Activated CD4-positive, alpha-beta memory T cell treated with anti-CD3 and anti-CD28 coated beads for 36 hours (primary cell): ENCODE results near the gene SLC25A18. TPM values are rescaled to one million over a fixed set of nuclear protein-coding genes. Genes with fewer than 3 reads are reported as not detected.
"Not testable (repeated sequence)": the region's sequence is repeated elsewhere in the genome, so short reads cannot be mapped to it uniquely, and the experiment has no call there.

Experiments
- CTCF ChIA-PET: fragments of 350-600 bp; sonication (Branson Sonifier 250); formaldehyde crosslinking; loops from one replicate; lab custom pipeline; 2021; ENCODE audit warnings: antibody characterized with exemption, inconsistent platforms; lab: Charles Lee
- POLR2A ChIA-PET: fragments of 350-600 bp; sonication (Branson Sonifier 250); formaldehyde crosslinking; loops from one replicate; lab custom pipeline; 2021; ENCODE audit warnings: antibody characterized with exemption; lab: Charles Lee
- DNase-seq: peaks from one replicate; pipeline ENCODE4 v3.0.0-alpha.2; 2020
- H3K27ac Mint-ChIP-seq: one replicate; pipeline ENCODE4 v1.8.0; 2021; ENCODE audit warnings: mixed read lengths
- H3K27me3 Mint-ChIP-seq: one replicate; pipeline ENCODE4 v1.8.0; 2021; ENCODE audit warnings: mixed read lengths
- H3K36me3 Mint-ChIP-seq: one replicate; pipeline ENCODE4 v1.8.0; 2021; ENCODE audit warnings: mixed read lengths
- H3K4me1 Mint-ChIP-seq: one replicate; pipeline ENCODE4 v1.8.0; 2021; ENCODE audit warnings: low read depth, mixed read lengths
- H3K4me3 Mint-ChIP-seq: one replicate; pipeline ENCODE4 v1.8.0; 2021; ENCODE audit warnings: mild to moderate bottlenecking, mixed read lengths
- H3K9me3 Mint-ChIP-seq: one replicate; pipeline ENCODE4 v1.8.0; 2021; ENCODE audit warnings: mixed read lengths
- intact Hi-C: fragments of 100-400 bp; cut with micrococcal nuclease; formaldehyde crosslinking; loops from one replicate; pipeline ENCODE4 v1.15.1; 2023
- total RNA-seq, 2 experiments: library from RNA; stranded (reverse); gene quantifications; one replicate each; pipeline ENCODE4 v1.2.3, GENCODE V29; 2021

The SLC25A18 gene
- total RNA-seq, 2 experiments from 2014 or later: not detected

DNA sequence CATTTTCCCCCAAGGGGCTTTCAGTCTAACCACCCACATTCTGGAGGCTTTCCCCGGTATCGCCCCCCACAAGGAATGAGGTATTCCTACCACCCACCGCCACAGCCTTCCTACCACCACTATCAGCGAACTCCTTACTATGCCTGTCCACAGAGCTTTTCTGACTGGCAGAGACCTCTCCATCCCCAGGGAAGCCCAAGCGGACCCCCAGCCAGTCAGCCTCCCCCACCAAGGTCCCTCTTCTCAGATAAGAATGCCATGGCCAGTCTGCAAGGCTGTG is 14.6 kb upstream of the SLC25A18 start:
- Mint-ChIP-seq H3K27ac (no peak overlapping the region), H3K4me1 (no peaks in the 10 kb centered on the region), H3K9me3 (no peaks in the 10 kb centered on the region), H3K4me3 (no peak overlapping the region), H3K36me3 (no peaks in the 10 kb centered on the region), H3K27me3 (peaks cover 2% of the 10 kb centered on the region)
- POLR2A ChIA-PET: no interaction called here
- CTCF ChIA-PET: no interaction called here
- DNase-seq: no peak
- intact Hi-C loops: no loop called here

DNA sequence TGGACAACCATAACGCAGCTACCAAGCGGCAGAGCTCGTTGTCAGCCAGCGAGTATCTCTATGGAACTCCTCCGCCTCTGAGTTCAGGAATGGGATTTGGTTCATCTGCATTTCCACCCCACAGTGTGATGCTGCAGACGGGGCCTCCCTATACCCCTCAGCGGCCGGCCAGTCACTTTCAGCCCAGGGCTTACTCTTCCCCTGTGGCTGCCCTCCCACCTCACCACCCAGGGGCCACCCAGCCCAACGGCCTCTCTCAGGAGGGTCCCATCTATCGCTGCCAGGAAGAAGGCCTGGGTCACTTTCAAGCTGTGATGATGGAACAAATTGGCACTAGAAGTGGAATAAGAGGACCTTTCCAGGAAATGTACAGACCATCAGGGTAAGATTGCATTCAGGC is 14.1 kb upstream of the SLC25A18 start:
- intact Hi-C loops: no loop called here
- Mint-ChIP-seq H3K4me1 (no peaks in the 10 kb centered on the region), H3K27me3 (peaks cover 2% of the 10 kb centered on the region), H3K36me3 (no peaks in the 10 kb centered on the region), H3K9me3 (no peaks in the 10 kb centered on the region), H3K27ac (no peak overlapping the region), H3K4me3 (no peak overlapping the region)
- DNase-seq: no peak
- ChIA-PET CTCF (no interaction called here), POLR2A (no interaction called here)

DNA sequence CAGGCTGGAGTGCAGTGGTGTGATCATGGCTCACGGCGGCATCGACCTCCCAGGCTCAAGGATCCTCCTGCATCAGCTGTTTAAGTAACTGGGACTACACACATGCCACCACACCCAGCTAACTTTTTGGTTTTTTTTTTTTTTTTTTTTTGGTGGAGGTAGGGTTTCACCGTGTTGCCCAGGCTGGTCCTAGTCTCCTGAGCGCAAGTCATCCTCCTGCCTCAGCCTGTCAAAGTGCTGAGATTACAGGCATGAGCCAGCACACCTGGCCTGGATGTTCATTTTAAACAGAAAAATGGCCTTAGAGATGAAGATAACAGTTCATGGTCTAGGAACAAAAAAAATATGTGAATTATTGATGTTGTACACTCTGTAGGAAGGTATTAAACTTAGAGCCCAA is 13.6 kb upstream of the SLC25A18 start:
- Mint-ChIP-seq H3K27ac (no peak overlapping the region), H3K4me1 (no peaks in the 10 kb centered on the region), H3K4me3 (no peak overlapping the region), H3K36me3 (no peaks in the 10 kb centered on the region), H3K9me3 (no peaks in the 10 kb centered on the region), H3K27me3 (peaks cover 2% of the 10 kb centered on the region)
- intact Hi-C loops: no loop called here
- DNase-seq: no peak
- POLR2A ChIA-PET: no interaction called here
- CTCF ChIA-PET: no interaction called here

DNA sequence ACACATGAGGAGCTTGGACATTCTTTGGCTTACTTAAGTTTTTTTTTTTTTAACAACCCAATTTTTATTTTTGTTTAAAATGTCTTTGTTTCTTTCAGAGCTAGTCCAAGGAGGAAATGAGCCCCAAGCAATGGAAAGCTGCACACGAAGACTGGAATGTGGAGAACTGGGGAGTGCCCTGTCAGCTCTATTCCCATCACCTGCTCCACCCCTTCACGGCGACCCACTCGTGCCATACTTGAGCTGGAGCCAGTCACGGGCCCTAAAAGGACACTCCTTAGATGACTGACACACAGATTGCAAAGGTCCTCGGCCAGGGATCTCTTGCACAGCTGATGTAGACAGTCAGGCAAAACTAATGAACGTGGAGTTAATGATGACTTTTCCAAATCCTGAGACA is 10.6 kb upstream of the SLC25A18 start:
- no peak overlapping the region for H3K27ac Mint-ChIP-seq
- H3K36me3 Mint-ChIP-seq: no peaks in the 10 kb centered on the region
- POLR2A ChIA-PET: interaction anchor here (0.6 kb wide), 1 partner anchor 209 kb away, joined by 5 read pairs; no protein-coding TSS in a partner anchor
- no peak overlapping the region for H3K4me3 Mint-ChIP-seq
- no peaks in the 10 kb centered on the region for H3K9me3 Mint-ChIP-seq
- H3K4me1 Mint-ChIP-seq: no peaks in the 10 kb centered on the region
- intact Hi-C loops: no loop called here
- no peaks in the 10 kb centered on the region for H3K27me3 Mint-ChIP-seq
- CTCF ChIA-PET: interaction anchor here (1.0 kb wide), 1 partner anchor 51 kb away, joined by 3 read pairs; no protein-coding TSS in a partner anchor
- DNase-seq: no peak

DNA sequence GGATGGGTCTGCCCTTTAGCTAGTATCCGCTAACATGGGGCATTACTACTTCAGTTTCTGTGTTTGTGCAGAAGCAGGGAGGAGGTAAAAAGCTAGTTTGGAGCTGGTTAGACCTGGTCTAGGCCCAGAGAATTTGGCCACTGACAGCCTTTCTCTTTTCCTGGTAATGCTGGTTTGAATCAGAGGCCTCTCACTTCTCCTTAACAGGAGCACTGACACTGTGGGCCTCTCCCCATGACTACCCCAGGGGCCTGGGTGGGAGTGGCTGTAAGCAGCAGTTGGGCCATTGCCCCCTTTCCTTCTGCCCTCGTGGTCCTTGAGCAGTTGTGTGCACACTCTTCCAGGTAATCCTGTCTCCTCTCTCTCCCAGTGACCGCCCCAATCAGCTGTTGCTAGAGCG is 8.5 kb upstream of the SLC25A18 start:
- POLR2A ChIA-PET: no interaction called here
- intact Hi-C loops: no loop called here
- no peaks in the 10 kb centered on the region for H3K4me1 Mint-ChIP-seq
- H3K27me3 Mint-ChIP-seq: peaks cover 2% of the 10 kb centered on the region
- H3K4me3 Mint-ChIP-seq: no peak overlapping the region
- CTCF ChIA-PET: interaction anchor here (1.0 kb wide), 1 partner anchor 522 kb away, joined by 3 read pairs; no protein-coding TSS in a partner anchor
- DNase-seq: no peak
- no peak overlapping the region for H3K27ac Mint-ChIP-seq
- no peaks in the 10 kb centered on the region for H3K36me3 Mint-ChIP-seq
- no peaks in the 10 kb centered on the region for H3K9me3 Mint-ChIP-seq

DNA sequence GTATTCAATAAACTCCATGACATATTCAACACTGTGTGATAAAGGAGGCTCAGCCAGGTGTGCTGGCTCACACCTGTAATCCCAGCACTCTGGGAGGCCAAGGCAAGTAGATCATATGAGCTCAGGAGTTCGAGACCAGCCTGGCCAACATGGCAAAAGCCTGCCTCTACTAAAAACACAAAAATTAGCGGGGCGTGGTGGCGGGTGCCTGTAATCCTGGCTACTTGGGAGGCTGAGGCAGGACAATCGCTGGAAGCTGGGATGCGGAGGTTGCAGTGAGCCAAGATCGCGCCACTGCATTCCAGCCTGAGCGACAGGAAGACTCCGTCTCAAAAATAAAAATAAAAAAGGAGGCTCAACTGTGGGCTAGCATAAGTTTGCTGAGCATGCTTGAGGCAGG is 4.1 kb upstream of the SLC25A18 start:
- no peaks in the 10 kb centered on the region for H3K9me3 Mint-ChIP-seq
- CTCF ChIA-PET: interaction anchor here (0.9 to 1.6 kb wide), 3 partner anchors 183 to 517 kb away, joined by 3 to 4 read pairs (median 4); no protein-coding TSS in a partner anchor
- peaks cover 2% of the 10 kb centered on the region for H3K27me3 Mint-ChIP-seq
- no peak overlapping the region for H3K27ac Mint-ChIP-seq
- intact Hi-C loops: no loop called here
- no peak overlapping the region for H3K4me3 Mint-ChIP-seq
- DNase-seq: no peak
- no peaks in the 10 kb centered on the region for H3K4me1 Mint-ChIP-seq
- no peaks in the 10 kb centered on the region for H3K36me3 Mint-ChIP-seq
- POLR2A ChIA-PET: no interaction called here

DNA sequence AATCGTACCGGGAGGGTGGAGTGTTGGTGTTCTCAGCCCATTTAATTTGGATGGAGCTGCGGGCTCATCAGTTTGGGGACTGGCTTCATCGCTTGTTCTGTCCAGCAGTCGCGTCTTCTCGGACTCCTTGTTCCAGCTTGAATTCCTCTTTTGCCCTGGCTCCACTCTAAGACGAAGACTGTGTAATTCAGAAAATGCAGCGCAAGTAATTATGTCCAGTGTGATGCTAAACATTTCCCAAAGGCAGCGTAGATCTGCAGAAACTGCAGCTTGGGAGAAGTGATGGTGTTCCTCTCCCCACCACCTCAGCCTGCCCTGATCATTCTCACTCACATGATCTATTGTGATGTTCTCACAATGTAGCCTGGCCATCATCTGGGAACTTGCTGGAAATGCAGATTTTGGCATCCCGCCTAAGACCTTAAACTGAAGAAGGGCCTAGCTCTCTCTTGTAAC is 666 bp downstream of the SLC25A18 start:
- no peak overlapping the region for H3K4me3 Mint-ChIP-seq
- no peaks in the 10 kb centered on the region for H3K4me1 Mint-ChIP-seq
- CTCF ChIA-PET: no interaction called here
- H3K36me3 Mint-ChIP-seq: no peaks in the 10 kb centered on the region
- intact Hi-C loops: no loop called here
- no peak overlapping the region for H3K27ac Mint-ChIP-seq
- POLR2A ChIA-PET: no interaction called here
- no peaks in the 10 kb centered on the region for H3K9me3 Mint-ChIP-seq
- H3K27me3 Mint-ChIP-seq: peaks cover 2% of the 10 kb centered on the region
- DNase-seq: no peak

DNA sequence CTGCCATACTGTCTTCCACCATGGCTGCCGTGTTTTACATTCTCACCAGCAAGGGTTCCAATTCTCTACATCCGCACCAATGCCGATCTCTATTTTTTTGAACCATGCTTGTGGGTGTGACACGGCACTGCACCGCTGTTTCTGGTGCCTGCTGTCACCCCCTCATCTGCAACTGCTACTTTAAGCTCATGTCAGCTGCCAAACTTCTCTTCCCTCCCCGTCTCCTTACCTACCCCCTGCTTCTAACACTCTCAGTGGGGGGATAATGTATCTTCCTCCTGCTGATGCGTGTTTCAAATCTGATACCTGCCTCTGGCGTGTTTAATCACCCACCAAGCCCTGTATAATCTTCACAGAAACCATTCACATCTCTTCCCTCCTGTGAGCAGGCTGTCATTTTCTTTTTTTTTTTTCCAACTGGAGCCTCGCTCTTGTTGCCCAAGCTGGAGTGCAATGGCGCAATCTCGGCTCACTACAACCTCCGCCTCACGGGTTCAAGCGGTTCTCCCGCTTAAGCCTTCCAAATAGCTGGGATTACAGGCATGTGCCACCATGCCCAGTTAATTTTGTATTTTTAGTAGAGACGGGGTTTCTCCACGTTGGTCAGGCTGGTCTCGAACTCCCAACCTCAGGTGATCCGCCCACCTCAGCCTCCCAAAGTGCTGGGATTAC is 2.9 kb downstream of the SLC25A18 start:
- DNase-seq, H3K27me3 Mint-ChIP-seq, POLR2A ChIA-PET, H3K36me3 Mint-ChIP-seq, H3K4me1 Mint-ChIP-seq, H3K4me3 Mint-ChIP-seq, H3K27ac Mint-ChIP-seq, H3K9me3 Mint-ChIP-seq, intact Hi-C loops: not testable (repeated sequence)
- CTCF ChIA-PET: interaction anchor here (1.8 kb wide), 1 partner anchor 394 kb away, joined by 5 read pairs; no protein-coding TSS in a partner anchor

DNA sequence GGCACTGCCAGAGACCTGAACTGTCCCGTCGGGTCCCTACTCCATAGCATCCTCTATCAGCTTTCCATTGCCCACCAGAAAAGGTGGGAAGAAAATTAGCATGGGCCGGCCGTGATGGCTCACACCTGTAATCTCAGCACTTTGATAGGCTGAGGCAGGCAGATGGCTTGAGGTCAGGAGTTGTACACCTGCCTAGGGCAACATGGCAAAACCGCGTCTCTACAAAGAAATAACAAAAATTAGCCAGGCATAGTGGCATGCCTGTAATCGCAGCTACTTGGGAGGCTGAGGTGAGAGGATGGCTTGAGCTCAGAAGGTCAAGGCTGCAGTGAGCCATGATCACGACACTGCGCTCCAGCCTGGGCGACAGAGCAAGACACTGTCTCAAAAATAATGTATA is 3.5 kb downstream of the SLC25A18 start:
- Mint-ChIP-seq H3K27me3 (peaks cover 10% of the 10 kb centered on the region), H3K4me3 (no peak overlapping the region), H3K36me3 (no peaks in the 10 kb centered on the region), H3K4me1 (no peaks in the 10 kb centered on the region), H3K9me3 (no peaks in the 10 kb centered on the region), H3K27ac (no peak overlapping the region)
- intact Hi-C loops: no loop called here
- ChIA-PET CTCF (no interaction called here), POLR2A (no interaction called here)
- no peak for DNase-seq

DNA sequence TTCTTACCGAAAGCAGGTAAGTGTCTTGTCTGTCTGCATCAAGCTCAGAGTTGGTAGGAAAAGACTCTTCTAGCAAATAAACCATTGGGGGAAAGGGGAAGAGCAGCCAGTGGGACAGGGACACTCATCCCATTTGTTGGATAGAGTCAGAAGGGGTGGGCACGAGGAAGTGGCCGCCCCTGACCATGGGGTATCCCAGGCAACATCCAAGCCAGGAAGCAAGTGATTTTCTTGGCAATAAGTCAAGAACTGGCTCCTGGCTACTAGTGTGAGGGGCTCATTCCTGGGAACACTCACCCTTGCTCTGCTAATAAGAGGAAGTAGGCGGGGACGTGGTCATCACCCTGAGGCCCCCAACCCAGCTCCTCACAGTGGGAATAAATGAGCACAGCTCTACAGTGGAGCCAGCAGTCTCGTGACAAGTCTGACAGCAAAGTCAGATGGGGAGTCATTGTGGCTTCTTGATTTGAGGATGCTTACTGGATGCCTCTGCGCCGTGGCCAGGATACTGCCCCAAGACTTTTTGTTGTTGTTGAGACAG is 6.7 kb downstream of the SLC25A18 start:
- H3K9me3 Mint-ChIP-seq: no peaks in the 10 kb centered on the region
- H3K36me3 Mint-ChIP-seq: no peaks in the 10 kb centered on the region
- ChIA-PET POLR2A (interaction anchor here (0.9 kb wide), 1 partner anchor 415 kb away, joined by 5 read pairs; no protein-coding TSS in a partner anchor), CTCF (no interaction called here)
- intact Hi-C loops: no loop called here
- no peak overlapping the region for H3K27ac Mint-ChIP-seq
- no peaks in the 10 kb centered on the region for H3K4me1 Mint-ChIP-seq
- no peak for DNase-seq
- no peak overlapping the region for H3K4me3 Mint-ChIP-seq
- H3K27me3 Mint-ChIP-seq: peaks cover 10% of the 10 kb centered on the region

DNA sequence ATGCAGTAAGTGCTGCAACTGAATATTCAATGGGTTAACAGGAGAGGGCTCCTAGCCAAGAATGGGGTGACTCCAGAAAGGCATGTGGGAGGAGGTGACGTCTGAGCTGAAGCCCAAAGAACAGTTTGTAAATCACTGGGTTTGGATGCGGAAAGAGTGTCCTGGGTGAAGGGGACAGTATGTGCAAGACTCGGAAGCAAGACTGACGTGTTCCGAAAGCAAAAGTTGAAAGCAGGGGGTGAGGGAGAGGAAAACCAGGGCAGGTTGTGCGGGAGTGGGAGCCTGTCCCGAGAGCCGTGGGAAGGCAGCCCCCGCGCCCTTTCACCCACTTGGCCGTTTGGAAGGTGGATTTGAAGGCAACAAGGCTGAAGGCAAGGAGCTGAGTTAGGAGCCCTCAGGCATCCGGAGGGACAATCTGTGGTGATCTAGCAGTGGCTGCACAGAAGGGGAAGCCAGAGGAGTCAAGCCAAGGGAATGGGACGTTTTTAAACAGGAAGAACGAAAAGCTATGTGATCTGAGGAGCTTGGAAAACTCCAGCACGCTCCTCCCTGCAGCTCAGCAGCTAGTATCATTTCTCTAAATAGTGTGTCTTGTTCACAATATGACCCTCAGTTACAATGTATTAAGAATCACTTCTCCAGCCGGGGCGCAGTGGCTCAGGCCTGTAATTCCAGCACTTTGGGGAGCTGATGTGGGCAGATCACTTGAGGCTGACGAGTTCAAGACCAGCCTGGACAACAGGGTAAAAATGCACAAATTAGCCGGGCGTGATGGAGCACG is 7.7 kb downstream of the SLC25A18 start:
- H3K4me1 Mint-ChIP-seq: no peaks in the 10 kb centered on the region
- H3K4me3 Mint-ChIP-seq: no peak overlapping the region
- H3K27ac Mint-ChIP-seq: no peak overlapping the region
- CTCF ChIA-PET: no interaction called here
- DNase-seq: no peak
- POLR2A ChIA-PET: no interaction called here
- H3K27me3 Mint-ChIP-seq: peaks cover 10% of the 10 kb centered on the region
- no peaks in the 10 kb centered on the region for H3K9me3 Mint-ChIP-seq
- no peaks in the 10 kb centered on the region for H3K36me3 Mint-ChIP-seq
- intact Hi-C loops: no loop called here

DNA sequence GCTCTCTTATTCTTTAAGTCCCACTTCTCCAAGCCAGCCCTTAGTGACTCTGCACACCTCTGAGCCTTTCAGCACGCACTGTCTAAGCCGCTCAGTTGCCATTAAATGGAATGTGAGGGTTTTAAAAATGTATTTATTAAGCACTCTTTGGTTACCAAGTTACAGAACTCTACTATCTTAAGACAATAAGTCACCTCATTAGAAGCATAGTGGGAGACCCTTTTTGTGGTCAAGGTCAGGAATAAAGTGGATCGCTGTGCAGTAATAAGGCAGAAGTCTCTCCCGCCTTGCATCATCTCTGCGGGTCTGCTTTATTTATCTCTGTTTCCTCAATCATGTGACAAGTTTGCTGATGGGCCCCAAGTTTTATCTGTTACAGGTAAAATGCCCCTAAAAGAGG is 11.9 kb downstream of the SLC25A18 start:
- Mint-ChIP-seq H3K9me3 (no peaks in the 10 kb centered on the region), H3K4me3 (no peak overlapping the region), H3K27ac (no peak overlapping the region), H3K4me1 (no peaks in the 10 kb centered on the region), H3K27me3 (peaks cover 9% of the 10 kb centered on the region), H3K36me3 (no peaks in the 10 kb centered on the region)
- intact Hi-C loops: no loop called here
- no peak for DNase-seq
- ChIA-PET CTCF (no interaction called here), POLR2A (no interaction called here)
